Thyroid gland (tissue), 4 donors: Measurements from ENCODE around the gene PRPF39.

ENCODE experiments used
- POLR2A ChIP-seq, 2 donors: fragments of 450-650 bp; IDR thresholded peaks; one replicate each; pipeline ENCODE4 v1.6.1; 2017; ENCODE audit warnings: antibody characterized with exemption in 2 of 2, mild to moderate bottlenecking in 2 of 2, moderate library complexity in 1 of 2
- TF ChIP-seq, protein P1 (sequence below), 6 experiments: fragments of 200-600 bp in 3 of 6; fragments of 450-650 bp in 3 of 6; sonication (generic) in 3 of 6; IDR thresholded peaks; one replicate each; pipeline ENCODE4 v1.5.1; 2016 to 2019; ENCODE audit warnings: antibody characterized with exemption in 6 of 6, mild to moderate bottlenecking in 2 of 6, inconsistent platforms in 1 of 6, moderate library complexity in 1 of 6

DNA sequence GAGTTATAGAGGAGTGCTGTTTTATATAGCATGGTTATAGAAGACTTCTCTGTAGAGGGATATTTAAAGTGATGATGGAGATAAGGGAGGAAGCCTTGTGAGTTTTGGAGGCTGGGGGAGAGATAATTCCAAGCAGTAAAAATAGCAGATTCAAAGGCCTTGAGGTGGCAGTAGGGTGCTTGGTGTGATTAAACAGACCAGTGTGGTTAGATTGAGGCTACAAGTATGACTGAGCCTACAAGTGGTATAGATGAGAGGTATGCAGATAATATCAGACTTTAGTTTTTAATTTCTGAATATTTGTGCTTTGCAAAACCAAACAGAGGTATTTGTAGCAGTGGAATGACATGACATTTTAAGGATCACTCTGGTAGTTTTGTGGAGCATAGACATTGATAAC lies 72.2 kb downstream of the PRPF39 start:
- TF ChIP-seq, protein P1, sequence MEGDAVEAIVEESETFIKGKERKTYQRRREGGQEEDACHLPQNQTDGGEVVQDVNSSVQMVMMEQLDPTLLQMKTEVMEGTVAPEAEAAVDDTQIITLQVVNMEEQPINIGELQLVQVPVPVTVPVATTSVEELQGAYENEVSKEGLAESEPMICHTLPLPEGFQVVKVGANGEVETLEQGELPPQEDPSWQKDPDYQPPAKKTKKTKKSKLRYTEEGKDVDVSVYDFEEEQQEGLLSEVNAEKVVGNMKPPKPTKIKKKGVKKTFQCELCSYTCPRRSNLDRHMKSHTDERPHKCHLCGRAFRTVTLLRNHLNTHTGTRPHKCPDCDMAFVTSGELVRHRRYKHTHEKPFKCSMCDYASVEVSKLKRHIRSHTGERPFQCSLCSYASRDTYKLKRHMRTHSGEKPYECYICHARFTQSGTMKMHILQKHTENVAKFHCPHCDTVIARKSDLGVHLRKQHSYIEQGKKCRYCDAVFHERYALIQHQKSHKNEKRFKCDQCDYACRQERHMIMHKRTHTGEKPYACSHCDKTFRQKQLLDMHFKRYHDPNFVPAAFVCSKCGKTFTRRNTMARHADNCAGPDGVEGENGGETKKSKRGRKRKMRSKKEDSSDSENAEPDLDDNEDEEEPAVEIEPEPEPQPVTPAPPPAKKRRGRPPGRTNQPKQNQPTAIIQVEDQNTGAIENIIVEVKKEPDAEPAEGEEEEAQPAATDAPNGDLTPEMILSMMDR (IDR thresholded peaks at IDR 0.05): no peak
- TF ChIP-seq POLR2A (IDR thresholded peaks at IDR 0.05): no peak
